GM18873 (cell line): ENCODE measurements around the gene PIM2.

Experiments used
- ATAC-seq: cut with Tn5 transposase; IDR thresholded peaks from one replicate; pipeline ENCODE4 v1.9.1; 2021; ENCODE audit warnings: mild to moderate bottlenecking, moderate library complexity, moderate number of reproducible peaks; ENCODE audit not compliant: unreplicated experiment, low FRiP score

The PIM2 gene

DNA sequence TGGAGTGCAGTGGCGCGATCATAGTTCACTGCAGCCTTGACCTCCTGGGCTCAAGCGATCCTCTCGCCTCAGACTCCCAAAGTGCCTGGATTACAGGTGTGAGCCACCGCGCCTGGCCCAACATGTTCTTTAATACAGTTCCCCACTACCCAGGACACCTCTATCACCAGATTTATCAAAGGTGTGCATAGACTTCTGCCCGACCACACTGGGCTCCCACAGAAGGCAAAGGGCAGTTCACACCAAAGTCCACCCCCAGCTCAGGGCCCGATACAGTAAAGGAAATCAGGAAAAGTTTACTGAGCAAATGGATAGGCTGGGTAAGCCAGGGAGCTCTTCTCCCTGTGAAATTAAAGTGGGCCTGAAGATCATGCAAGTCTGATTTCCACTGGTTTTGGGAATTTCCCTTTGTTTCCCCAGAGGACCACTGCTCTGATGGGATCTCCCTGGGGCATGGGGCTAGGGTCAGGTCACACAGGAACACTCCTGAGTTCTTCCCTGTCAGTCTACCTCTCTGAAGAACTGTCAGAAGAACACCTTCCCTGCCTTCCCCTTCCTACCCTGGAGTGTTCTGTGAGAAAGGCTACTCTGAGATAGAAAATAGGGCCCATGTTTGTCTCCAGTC, 17.7 kb upstream of the PIM2 start:
- ATAC-seq = peak; percentile 0

DNA sequence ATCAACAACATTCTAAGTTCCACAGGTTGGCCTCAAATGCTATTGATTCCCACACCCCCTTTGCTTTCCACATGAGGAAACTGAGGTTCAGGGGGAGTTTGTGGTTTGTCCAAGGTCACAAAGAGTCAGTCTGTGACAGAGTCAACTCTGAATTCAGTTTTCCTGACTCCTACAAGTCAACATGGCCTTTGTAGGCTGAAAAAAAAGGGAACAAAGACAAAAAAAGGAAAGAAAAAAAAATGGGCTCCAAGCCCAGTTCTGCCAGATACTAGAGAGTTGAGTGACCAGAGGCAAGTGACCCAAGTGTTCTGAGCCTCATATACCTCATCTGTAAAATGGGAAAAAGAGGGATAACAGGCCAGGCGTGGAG, 16.5 kb upstream of the PIM2 start:
- no peak for ATAC-seq

DNA sequence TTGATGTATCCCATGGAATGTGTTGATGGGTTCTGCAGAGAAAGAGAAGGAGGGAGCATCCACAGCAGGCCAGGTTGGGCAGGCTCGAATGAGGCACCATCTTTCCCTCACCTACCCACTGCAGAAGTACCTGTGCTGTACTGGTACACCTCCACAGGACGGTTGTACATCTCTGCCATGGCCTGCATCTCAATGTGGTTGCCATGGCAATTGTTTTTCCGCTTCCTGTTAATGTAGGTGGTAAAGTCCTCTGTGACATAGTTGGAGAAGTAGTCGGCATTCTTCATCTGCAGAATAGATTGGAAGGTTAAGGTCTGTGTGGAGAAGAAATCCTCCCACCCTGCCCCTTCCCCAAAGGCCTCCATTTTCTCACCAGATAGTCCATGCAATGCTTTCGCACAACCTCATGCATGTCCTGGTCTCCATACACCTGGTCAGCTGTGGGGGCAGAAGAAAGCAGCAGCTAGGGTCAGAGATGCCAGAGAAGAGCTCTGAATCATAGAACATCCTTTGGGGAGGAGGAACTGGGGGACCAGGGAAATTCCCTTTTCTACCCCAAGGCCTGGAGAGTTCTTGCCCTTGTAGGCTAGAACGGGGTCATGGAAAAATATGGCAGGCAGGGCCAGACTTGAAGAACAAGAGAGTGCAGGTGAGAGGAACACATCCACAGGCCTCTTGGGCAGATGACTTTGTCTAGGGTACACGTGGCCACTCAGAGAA, 15.9 kb upstream of the PIM2 start:
- ATAC-seq = no peak

DNA sequence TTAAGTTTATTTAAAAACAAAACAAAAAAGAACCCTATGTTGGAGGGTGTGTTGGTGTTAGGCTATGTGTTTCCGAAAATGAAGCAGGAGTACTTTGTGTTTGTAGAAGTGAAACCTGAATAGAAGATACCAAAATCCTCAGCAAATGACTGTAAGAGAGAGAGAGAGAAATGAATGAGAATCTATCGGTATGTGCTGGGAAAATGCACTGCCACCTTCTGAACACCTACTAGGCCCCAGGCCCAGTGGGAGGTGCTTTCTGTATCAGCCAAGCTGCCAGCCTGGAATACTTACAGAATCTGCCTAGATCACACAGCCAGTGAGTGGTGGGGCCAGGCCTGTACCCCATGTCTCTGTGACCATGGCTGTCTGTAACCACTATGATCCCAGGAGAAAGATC, 14.9 kb upstream of the PIM2 start:
- no peak for ATAC-seq

DNA sequence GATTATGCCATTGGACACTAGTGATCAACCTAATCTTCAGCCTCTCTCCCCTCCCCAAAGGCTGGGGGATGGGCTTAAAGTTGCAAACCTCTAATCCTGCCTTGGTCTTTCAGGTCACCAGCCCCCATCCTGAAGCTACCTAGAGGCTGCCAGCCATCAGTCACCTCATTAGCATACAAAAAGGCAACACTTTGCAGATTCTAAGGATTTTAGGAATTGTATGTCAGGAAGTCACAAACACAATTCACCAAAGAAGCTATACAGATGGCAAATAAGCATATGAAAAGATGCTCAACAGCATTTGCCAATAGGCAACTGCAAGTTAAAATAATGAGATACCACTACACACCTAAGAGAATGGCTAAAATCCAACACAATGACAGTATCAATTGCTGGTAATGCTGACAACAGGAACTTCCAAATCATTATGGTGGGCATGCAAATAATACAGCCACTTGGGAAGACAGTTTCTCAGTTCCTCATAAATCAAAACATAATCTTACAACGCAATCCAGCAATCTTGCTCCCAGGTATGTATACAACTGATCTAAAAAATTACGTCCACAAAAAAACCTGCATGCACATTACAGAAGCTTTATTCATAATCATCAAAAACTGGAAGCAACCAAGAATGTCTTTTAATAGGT, 9.0 kb upstream of the PIM2 start:
- ATAC-seq = no peak

DNA sequence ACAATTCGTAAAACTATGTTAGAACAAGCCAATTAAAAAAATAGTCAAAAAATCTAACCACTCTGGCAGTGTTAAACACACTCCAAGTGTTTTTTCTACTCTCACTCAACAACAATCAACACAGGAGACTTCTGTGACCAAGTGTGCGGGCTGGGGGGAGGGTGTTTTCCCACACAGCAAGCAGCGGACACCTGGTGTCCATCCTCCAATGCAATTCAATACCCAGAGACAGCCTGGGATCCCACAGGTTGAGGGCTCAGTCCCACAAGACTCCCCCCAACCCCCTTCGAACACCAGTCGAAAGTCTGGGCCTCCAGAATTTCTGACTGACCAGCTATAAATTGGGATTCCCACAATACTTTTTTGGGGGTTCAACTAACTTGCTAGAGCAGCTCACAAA, 8.3 kb upstream of the PIM2 start:
- no peak for ATAC-seq

DNA sequence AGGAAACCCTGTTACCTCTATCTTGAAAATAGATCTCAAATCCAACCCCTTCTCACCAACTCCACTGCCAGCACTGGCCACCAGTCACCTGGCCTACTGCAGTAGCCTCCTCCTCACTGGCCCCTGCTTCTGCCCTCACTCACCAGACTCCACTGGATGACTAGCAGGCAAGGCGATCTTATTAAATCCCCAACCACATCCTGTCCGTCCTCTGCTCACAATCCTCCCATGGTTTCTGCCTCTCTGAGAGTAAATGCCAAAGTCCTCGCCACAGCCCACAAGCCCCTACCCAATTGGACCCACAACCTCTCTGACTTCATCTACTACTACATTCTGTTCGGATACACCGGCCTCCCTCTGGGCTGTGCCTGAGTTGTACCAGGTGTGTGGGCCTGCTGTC, 5.4 kb upstream of the PIM2 start:
- ATAC-seq = no peak

DNA sequence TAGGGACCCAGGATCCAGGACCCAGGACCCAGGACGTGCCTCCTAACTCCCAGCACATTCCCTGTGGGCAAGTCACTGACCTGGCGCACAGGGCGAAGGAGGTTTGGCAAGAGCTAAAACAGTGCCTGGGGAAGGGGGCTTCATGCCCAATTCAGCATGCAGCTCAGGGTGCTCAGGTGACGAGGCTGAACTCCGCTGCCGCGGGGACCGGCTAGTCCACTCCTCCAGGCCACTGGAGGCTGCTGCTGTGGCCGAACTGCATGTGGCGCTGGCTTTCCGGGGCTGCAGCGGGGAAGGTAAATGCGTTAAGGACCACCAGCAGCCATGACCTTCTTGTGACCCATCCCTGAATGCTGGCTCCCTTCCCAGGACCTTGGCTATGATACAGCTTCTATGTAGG, 4.9 kb upstream of the PIM2 start:
- no peak for ATAC-seq

DNA sequence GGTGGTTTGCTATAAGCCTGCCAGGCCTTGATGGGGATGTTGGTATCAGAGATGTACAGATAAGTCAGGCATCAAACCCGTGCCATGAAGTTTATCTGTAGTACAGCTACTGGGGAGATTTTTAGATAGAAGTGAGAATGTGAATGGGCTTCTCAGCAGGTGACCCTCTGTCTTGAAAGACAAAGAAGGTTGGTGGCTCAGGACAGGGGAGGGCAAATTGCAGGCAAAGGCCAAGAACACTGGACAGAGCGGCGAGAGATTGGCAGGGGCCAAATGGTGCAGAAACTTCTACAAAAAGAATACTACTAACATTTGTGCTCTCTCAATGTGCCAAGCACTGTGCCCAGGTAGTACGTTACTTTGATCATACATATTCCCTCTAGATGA, 1.9 kb upstream of the PIM2 start:
- ATAC-seq = no peak

DNA sequence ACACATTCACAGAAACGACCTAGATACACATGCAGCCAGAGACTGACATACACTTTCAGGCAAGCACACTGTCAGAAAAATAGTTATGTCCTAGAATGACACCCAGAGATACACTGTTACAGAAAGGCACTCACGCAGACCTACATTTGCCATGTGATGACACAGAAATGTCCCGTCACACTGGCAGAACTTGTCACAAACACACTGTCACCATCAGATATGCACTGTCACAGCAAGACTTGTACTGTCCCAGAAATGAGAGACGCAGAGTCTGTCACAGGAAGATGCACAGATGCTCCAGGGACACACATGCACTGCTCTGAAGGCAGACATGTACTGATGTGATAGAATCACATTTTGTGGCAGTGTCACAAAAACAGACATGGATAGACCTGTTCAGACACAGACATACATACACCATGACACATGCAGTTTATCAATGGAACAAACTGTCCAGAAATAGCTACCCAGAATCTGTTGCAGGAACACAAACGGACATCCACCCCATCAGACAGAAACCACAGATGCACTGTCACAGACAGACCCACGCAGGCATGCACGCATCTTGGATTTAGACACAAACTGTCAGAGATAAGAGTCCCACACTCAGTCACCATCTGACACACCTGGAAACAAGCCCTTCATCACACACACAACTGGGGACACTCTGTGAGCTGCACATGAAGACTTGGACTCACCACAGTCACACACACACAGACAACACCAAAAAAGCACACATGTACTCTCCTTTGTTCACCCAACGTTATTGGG, 1.3 kb upstream of the PIM2 start:
- ATAC-seq = no peak

DNA sequence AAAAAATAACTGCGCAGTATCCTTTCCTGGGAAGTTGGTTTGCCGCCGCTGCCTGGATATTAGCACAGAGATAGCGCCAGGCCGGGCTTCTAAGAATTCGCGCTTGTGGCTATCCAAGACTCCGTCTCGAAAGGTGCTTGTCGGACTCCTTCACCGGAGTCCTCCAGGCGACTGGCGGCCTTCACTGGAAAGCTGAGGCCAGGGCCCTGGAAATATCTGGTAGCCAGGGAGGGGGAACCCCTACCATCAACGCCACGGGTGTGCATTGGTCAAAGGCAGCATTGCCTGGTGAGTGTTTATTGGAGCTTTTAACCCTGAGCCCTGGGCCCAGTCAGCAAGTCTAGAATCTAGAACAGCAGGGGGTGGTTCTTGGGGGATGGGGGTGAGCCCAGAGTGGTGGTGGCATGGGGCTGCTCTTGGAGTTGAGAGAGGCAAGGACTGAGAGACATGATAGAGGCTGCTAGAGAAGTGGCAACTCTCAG, 577 bp upstream of the PIM2 start:
- ATAC-seq = no peak

DNA sequence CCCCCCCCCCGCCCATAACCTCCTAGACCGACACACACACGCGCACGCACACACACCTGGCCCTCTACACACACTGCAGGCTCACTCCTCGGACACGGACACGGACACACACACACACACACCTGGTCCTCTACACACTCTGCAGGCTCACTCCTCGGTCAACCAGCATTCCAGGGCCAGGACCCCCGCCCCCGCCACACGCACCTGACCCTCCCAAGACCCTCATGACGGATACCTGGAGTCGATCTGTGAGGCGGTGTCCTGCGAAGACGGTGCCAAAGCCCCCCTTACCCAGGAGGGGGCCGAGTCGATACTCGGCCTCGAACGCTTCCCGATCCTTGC, 552 bp downstream of the PIM2 start:
- ATAC-seq = no peak

DNA sequence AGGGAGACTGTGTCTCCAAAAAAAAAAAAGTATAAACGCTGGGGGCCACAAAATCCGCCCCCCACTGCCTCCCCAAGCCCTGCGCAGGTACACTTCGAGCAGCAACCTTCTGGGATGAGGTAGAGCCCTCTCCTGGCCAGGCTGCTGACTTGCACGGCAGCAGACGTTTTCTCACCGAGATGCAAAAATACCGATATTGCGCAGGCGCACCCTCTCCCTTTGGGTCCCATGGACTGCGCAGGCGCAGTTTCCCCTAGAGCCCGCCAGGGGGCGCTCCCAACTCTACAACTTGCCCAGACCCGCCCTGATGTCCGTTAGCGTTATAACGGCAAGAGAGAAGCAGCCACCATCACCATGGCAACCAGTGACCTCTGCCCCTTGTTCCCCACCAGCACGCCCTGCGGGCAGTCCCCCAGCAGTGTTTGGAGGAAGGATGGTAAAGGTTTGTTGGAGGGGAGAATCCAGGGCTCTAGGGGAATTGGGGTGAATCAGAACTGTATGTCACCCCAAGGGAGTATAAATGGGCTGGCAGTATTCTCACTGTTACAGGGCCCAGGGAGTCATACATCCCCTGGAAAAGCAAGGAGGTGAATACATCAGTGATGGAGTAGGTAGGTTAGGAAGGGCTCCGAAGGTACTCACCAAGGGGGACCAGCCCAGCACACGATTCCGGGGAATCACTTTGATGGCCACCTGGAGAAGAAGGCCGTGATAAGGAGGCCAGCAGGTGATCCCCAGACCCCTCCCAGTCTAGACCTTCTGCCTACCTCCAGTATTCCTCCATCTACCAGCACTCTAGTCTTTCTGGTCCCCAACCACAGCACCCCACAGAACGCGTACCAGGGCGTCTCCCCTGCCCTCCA, 1.5 kb downstream of the PIM2 start:
- no peak for ATAC-seq

DNA sequence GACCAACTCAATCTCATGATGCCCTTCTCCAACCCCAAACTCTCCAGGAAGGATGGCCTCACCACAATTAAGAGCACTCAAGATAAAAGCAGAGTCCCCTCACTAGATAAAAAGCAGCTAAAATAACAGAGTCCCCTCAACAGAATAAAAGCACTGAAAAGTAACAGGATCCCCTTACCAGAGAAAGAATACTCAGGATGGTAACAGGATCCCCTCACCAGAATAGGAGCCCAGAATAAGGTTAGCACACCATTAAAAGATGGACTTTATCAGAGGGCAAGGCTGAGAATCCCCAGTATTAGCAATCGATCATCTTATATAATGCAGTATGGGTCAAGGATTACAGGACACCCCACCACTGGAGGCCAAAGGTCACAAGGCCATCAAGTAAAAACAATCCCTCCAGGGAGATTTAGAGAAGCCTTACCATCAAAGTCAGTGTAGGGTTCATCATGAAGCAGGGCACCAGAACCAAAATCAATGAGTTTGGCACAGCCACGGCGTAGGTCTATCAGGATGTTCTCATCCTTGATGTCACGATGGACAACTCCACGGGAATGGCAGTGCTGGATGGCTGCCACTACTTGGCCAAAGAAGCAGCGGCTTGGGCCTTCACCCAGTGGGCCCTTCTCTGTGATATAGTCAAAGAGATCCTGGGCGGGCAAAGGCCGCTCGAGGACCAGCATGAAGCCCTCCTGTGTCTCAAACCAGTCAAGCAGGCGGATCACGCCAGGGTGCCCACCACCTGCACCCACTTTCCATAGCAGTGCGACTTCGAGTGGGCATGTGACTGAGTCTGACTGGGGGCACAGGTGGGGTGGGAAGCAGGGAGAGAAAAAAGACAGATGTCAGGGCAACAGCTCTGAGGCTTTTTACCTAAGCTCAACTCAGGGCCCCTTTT, 4.0 kb downstream of the PIM2 start:
- ATAC-seq = no peak

DNA sequence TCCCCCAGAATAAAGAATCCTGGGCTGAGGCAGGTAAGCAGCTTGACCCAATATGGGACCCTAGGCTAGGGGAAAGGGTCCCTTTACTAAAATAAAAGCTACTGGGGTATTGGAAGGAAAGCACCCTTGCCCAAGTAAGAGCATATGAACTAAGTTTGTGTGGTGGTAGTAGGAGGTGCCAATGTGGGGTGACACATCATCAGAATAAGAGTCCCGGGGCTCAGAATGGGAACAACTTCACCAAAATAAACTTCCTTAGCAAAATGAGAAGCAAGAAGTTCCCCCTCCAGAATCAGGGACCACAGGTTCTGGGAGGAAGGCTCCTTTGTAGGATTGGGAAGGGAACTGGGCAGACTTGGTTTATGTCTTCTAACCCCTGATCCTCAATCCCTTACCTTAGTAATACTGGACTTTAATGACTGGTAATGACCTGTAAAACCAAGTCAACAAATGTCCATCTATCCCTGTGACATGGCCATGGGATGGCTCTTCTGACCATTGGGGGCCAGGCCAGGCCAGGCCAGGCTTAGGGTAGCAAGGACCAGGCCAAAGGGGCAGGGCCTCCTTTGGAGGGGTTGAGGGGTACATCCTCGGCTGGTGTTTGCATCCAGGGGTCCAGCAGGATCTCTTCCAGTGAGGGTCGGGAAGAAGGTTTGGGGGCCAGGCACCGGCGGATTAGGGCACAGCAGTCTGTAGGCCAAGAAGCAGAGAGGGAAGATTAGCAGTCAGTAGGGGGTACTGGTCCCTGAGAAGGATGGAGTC, 5.0 kb downstream of the PIM2 start:
- ATAC-seq = no peak

DNA sequence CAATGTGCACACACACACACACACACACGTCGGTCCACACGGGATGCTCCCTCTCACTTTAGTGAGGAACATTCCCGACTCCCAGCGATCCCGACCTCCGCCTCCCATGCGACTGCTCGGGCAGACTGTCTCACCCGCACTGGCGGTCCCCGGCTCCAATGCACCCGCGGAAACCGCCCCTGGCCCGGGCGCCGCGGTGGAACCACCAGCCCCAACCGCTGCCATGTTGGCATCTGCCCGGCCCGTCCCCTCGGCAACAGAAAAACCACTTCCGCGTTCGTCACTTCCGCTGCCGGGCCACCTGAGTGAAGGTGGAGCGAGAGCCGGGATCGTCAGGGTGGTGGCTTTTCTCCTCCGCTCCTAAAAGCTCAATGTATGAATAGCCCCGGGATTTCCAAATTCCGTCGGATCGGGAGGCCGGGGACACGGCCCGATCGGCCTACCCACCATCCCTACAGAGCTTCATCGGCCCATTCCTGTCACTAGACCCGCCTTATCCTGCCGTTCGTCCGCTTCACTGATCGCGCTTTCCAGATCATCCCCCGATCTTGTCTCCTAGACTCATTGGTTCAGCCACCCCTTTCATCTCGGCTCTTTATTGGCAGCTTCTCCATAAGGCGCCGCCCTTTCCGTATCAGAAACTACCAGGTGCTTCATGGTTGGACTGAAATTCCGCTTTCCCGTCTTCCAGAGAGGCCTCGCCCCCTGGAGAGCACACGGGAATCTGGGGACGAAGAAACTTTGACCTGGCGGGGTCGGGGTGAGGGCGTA, 7.2 kb downstream of the PIM2 start, which contains the start of gene SLC35A2:
TSS of gene SLC35A2 (minus strand) at position 235 of the 771 bp plus-strand sequence. CDS start at position 225, 10 bp downstream.
- ATAC-seq = peak; percentile 53

DNA sequence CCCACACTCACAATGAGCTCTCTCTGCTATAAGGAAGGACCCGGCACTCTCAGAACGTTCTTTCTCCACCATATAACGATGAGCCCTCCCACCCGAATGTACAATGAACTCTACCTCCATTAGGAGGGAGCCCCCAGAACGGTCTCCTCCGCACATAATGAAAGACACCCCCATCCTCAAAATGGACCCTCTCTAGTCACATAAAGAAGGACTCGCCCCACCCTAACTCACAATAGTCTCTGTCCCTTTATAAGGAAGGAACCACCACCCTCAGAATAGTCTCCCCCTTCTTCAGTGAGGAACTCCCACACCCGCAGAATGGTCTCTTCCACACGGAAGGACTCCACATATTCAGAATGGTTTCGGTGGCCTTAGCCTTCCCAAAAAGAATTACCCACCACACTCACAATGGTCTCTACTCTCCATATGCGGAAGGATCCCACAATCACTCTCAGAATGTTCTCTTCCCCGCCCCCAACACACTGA, 7.9 kb downstream of the PIM2 start:
- no peak for ATAC-seq
